HG03103 (cell line): ENCODE results near the gene PDZD2.

Experiments used
- ATAC-seq: cut with Tn5 transposase; IDR thresholded peaks from one replicate; pipeline ENCODE4 v1.9.1; 2021; ENCODE audit warnings: low read depth; ENCODE audit not compliant: unreplicated experiment

Gene PDZD2

GRCh38 chr5:31635446-31635845 is 3.5 kb upstream of the PDZD2 start:
- ATAC-seq = no peak

GRCh38 chr5:31637851-31638250 is 1.1 kb upstream of the PDZD2 start:
- no peak for ATAC-seq

DNA sequence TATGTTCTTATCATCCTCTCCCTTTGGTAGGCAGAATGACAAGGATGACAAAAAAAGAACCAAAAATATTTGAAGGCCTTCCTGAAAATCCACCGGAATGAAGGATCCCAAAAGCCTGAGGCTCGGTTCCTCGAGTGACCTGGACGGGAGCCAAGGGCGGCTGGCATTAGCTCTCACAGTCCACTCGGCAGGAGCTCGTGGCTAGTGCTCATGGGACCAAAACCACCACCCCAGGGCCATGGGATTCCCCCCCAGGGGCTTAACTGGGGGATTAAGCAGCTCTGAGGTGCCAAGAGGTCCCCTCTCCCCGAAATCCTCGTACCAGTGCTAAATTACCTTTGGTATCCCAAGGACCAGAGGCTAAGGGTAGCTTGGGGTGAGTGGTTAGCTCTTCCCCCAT is 586 bp upstream of the PDZD2 start:
- ATAC-seq = peak; percentile 5

- no peak for ATAC-seq
These were observed 815 bp downstream of the PDZD2 start for GRCh38 chr5:31639481-31640411.

- no peak for ATAC-seq
These were observed 1.6 kb downstream of the PDZD2 start for GRCh38 chr5:31640573-31640972.

DNA sequence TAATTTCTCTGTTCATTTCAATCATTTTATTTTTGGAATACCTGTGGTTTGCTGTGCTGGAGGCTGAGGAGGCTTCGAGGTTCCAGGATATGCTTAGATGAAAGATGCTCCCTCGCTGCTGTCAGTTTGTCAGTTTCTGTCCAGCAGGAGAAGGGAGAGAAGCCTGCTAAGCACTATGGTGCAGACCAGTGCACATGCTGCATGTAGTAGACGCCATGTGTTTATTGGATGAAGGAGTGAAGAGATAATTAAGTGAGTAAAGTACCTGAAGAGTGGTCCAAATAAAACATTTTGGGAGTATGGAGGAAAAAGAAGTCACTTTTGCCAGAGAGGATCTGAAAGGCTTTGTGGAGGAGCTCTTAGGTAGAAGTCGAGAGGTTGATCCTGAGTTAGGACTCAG is 2.1 kb downstream of the PDZD2 start:
- ATAC-seq = no peak

- no peak for ATAC-seq
These were observed 2.6 kb downstream of the PDZD2 start for GRCh38 chr5:31641575-31641974.

GRCh38 chr5:31645420-31646081 is 6.6 kb downstream of the PDZD2 start:
- ATAC-seq = no peak

DNA sequence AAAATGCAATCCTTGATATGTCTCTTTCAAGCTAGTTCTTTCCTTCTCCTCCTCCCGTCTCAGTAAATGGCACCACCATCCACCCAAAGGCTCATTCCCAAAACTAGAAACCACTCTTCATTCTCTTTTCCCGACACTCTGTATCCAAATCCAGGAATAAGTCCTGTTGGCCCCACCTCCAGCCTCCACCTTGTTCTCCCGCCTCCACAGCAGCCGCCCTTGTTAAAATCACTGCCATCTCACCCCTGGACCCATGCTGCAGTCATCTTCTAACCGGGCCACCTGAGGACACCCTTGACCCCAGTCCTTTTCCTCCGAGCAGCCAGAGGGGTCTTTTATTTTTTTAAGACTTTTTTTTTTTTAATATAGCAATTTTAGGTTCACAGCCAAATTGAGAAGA is 9.4 kb downstream of the PDZD2 start:
- ATAC-seq = no peak

- no peak for ATAC-seq
These were observed 12.3 kb downstream of the PDZD2 start for GRCh38 chr5:31651241-31651640.

DNA sequence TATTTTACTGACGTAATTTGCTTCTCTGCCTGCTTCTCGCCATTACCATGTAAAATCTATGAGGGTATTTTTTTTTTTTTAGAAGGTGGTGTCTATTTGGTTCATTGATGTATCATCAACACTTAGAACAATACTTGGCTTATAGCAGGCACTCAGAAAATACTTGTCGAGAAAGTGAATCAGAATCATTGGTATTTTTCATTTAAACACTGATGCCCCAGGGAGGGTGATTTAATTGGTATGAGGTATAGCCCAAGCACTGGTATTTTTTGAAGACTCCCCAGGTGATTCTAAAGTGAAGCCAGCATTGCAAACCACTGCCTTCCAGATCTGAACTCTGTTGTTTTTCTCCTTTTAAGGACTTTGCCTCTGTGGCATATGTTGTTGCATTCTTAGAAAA is 16.6 kb downstream of the PDZD2 start:
- no peak for ATAC-seq

- ATAC-seq = no peak
These were observed 17.9 kb downstream of the PDZD2 start for GRCh38 chr5:31656806-31657205.

DNA sequence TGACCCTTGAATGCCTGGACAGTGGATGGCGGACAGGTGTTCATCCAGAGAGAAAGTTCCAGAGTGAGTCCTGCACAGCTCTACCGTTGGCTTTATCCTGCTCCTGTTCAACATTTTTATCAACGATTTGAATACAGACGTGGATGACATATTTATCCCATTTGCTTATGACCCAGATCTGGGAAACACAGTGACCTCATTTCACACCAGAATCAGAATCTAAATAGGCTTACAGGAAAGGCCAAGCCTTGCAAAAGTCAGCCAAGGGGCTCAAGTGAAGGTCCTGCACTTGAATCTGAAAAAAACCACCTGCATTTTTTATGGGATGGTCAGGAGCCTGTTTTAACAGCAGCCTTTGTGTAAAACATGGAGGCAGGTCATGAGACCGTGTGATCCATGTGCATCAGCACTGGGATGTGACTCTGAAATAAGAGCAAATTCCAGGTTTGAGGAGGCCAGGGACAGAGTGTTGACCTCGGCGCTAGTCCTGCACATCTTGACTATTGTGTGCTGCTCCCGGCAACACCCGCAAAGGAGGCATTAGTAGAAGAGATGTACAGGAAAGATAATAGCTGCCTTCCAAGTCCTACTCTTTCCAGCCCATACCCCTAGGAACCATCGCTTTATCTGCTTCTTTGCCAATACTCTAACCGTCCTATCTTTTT is 18.5 kb downstream of the PDZD2 start:
- no peak for ATAC-seq

GRCh38 chr5:31661257-31661656 is 22.3 kb downstream of the PDZD2 start:
- no peak for ATAC-seq

- ATAC-seq = no peak
These were observed 24.6 kb downstream of the PDZD2 start for GRCh38 chr5:31663519-31663918.

DNA sequence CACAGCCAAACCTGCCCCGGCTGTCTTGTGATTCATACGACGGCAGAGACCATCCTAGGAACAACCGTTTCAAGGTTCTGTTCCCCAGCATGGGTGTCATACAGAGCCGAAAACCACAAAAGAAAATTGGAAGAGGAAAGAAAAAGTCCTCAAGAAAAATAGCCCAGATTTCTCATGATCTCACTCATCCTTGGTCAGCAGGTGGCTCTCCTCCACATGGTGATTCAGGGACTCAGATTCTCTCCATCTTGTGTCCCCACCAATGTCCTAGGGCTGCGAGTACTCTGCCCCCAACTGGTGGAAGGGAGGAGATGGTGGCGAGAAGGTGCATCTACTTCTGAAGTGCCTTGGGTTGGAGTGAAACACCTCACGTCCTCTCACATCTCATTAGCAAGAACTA is 25.6 kb downstream of the PDZD2 start:
- ATAC-seq = no peak

GRCh38 chr5:31671339-31671741 is 32.4 kb downstream of the PDZD2 start:
- ATAC-seq = no peak

DNA sequence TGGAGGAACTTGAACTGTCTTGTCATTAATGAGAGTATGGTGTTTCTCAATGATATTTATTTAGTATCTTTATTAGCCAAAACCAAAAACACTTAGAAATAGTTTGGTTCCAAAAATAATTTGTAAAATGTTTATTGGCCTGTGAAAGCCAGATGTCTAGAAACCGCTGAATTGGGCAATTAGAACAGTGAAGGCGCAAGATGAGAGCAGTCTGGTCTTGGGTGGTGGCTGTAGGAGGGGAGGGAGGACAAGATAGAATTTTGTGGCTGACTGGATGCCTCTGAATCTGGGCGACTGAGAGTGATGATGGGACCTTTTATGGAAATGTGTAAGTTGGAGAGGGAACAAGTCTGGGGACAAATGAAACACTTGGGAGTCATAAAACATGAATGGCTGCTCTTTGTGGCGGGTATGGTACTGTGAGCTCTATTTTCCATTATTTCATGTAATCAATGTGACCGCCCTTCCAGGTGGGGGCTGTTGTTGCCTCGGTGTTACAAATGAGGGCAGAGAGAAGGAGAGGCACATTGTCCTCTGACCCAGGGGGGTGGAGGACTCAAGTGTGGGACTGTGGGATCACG is 35.5 kb downstream of the PDZD2 start:
- no peak for ATAC-seq

GRCh38 chr5:31675472-31675871 is 36.5 kb downstream of the PDZD2 start:
- no peak for ATAC-seq

- ATAC-seq = no peak
These were observed 39.2 kb downstream of the PDZD2 start for GRCh38 chr5:31678180-31678579.

DNA sequence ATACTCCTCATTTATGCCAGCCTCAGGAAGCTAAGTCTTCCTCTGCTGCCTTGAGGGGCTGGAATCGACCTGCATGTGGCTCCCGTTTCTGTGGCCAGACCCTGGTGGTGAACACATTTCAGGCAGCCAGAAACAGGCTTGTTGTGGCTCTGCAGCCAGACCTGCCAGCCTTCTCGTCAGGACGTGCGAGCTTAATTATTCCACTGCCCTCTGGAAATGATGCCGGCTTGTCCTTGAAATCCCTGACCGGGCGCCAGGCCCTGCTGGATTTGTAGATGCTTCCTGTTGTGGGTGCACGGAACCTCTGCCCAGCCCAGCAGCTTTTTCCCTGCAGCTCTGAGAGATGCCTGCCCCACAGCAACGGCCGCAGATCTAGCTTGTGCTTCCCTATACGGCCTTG is 41.6 kb downstream of the PDZD2 start:
- no peak for ATAC-seq
